WTC11 (cell line): ENCODE data around the gene SLC43A3. TPM values are rescaled to one million over a fixed set of nuclear protein-coding genes. Genes with fewer than 3 reads are reported as not detected.

Experiments
- ATAC-seq: fragments of 200-7000 bp; cut with Tn5 transposase; 2 replicates; pipeline ENCODE4 v1.10.0; 2021; ENCODE audit warnings: mild to moderate bottlenecking, moderate library complexity
- CTCF ChIA-PET: fragments of 300-600 bp; sonication (Branson Sonifier 250); formaldehyde crosslinking; loops from one replicate; lab custom pipeline; 2021; ENCODE audit warnings: antibody characterized with exemption; lab: Charles Lee
- POLR2A ChIA-PET: fragments of 350-600 bp; sonication (Branson Sonifier 250); formaldehyde crosslinking; loops from one replicate; lab custom pipeline; 2021; ENCODE audit warnings: antibody characterized with exemption; lab: Charles Lee
- DNase-seq: peaks from one replicate; pipeline ENCODE4 v3.0.0; 2021; ENCODE audit warnings: low spot score
- H3K27ac Mint-ChIP-seq: 2 replicates; pipeline ENCODE4 v1.8.0; 2021; ENCODE audit warnings: mixed read lengths
- H3K27me3 Mint-ChIP-seq: 2 replicates; pipeline ENCODE4 v1.8.0; 2021; ENCODE audit warnings: low read depth, mild to moderate bottlenecking, moderate library complexity, mixed read lengths
- H3K36me3 Mint-ChIP-seq: 2 replicates; pipeline ENCODE4 v1.8.0; 2021; ENCODE audit warnings: mixed read lengths
- H3K4me1 Mint-ChIP-seq: 2 replicates; pipeline ENCODE4 v1.8.0; 2022; ENCODE audit warnings: mixed read lengths
- H3K4me3 Mint-ChIP-seq: 2 replicates; pipeline ENCODE4 v1.8.0; 2021; ENCODE audit warnings: mild to moderate bottlenecking, moderate library complexity, mixed read lengths
- H3K9me3 Mint-ChIP-seq: 2 replicates; pipeline ENCODE4 v1.8.0; 2021; ENCODE audit warnings: mixed read lengths
- ATF2 ChIP-seq: sonication (generic); formaldehyde crosslinking; IDR thresholded peaks from 2 replicates; pipeline ENCODE4 v1.8.1; 2022; ENCODE audit warnings: low read depth, missing genetic modification reagents, borderline replicate concordance
- CBFB ChIP-seq: sonication (generic); formaldehyde crosslinking; IDR thresholded peaks from 2 replicates; pipeline ENCODE4 v1.8.1; 2022; ENCODE audit warnings: mild to moderate bottlenecking, low read depth, missing genetic modification reagents
- KAT7 ChIP-seq: sonication (generic); formaldehyde crosslinking; IDR thresholded peaks from 2 replicates; pipeline ENCODE4 v1.8.1; 2023; ENCODE audit warnings: missing genetic modification reagents, mild to moderate bottlenecking, borderline replicate concordance
- PRDM15 ChIP-seq: sonication (generic); formaldehyde crosslinking; IDR thresholded peaks from 2 replicates; pipeline ENCODE4 v1.8.0; 2022; ENCODE audit warnings: missing genetic modification reagents
- SP1 ChIP-seq: sonication (generic); formaldehyde crosslinking; conservative IDR thresholded peaks from 2 replicates; pipeline ENCODE4 v1.8.1; 2022; ENCODE audit warnings: missing genetic modification reagents
- STAT6 ChIP-seq: sonication (generic); formaldehyde crosslinking; conservative IDR thresholded peaks from 2 replicates; pipeline ENCODE4 v1.8.1; 2023; ENCODE audit warnings: mild to moderate bottlenecking, low read depth, missing genetic modification reagents, moderate library complexity
- TCF7 ChIP-seq: sonication (generic); formaldehyde crosslinking; IDR thresholded peaks from 2 replicates; pipeline ENCODE4 v1.8.0; 2022; ENCODE audit warnings: mild to moderate bottlenecking, low read depth, missing genetic modification reagents, moderate library complexity
- TEAD1 ChIP-seq: sonication (generic); formaldehyde crosslinking; IDR thresholded peaks from 2 replicates; pipeline ENCODE4 v1.8.0; 2022; ENCODE audit warnings: mild to moderate bottlenecking, missing genetic modification reagents
- USF1 ChIP-seq: sonication (generic); formaldehyde crosslinking; IDR thresholded peaks from 2 replicates; pipeline ENCODE4 v1.8.0; 2022; ENCODE audit warnings: mild to moderate bottlenecking, missing genetic modification reagents
- ZBTB43 ChIP-seq: sonication (generic); formaldehyde crosslinking; IDR thresholded peaks from 2 replicates; pipeline ENCODE4 v1.8.1; 2023; ENCODE audit warnings: mild to moderate bottlenecking, missing genetic modification reagents
- ZNF396 ChIP-seq: fragments of 250-450 bp; sonication (Bioruptor Pico); IDR thresholded peaks from 2 replicates; pipeline ENCODE4 v1.8.0; 2021; ENCODE audit warnings: mild to moderate bottlenecking, moderate library complexity, borderline replicate concordance
- total RNA-seq: library from RNA; stranded (reverse); gene quantifications from 3 replicates; pipeline ENCODE4 v1.2.3, GENCODE V29; 2021
- TF ChIP-seq, protein P1 (sequence below): sonication (generic); formaldehyde crosslinking; IDR thresholded peaks from 2 replicates; pipeline ENCODE4 v1.8.0; 2023; ENCODE audit warnings: missing genetic modification reagents, mild to moderate bottlenecking, borderline replicate concordance
- TF ChIP-seq, protein P2 (sequence below): sonication (generic); formaldehyde crosslinking; IDR thresholded peaks from 2 replicates; pipeline ENCODE4 v1.8.1; 2023; ENCODE audit warnings: mild to moderate bottlenecking, missing genetic modification reagents, moderate library complexity
- TF ChIP-seq, protein P3 (sequence below): fragments of 250-450 bp; sonication (Bioruptor Pico); IDR thresholded peaks from 2 replicates; pipeline ENCODE4 v2.1.2; 2022; ENCODE audit warnings: mild to moderate bottlenecking, moderate library complexity
- TF ChIP-seq, protein P4 (sequence below): sonication (generic); formaldehyde crosslinking; IDR thresholded peaks from 2 replicates; pipeline ENCODE4 v1.8.0; 2022; ENCODE audit warnings: mild to moderate bottlenecking, missing genetic modification reagents
- TF ChIP-seq, protein P5 (sequence below): sonication (generic); formaldehyde crosslinking; IDR thresholded peaks from 2 replicates; pipeline ENCODE4 v1.8.1; 2022; ENCODE audit warnings: mild to moderate bottlenecking, moderate library complexity, missing genetic modification reagents

Gene SLC43A3
- total RNA-seq, 1 experiment from 2014 or later = 22.6 TPM

DNA sequence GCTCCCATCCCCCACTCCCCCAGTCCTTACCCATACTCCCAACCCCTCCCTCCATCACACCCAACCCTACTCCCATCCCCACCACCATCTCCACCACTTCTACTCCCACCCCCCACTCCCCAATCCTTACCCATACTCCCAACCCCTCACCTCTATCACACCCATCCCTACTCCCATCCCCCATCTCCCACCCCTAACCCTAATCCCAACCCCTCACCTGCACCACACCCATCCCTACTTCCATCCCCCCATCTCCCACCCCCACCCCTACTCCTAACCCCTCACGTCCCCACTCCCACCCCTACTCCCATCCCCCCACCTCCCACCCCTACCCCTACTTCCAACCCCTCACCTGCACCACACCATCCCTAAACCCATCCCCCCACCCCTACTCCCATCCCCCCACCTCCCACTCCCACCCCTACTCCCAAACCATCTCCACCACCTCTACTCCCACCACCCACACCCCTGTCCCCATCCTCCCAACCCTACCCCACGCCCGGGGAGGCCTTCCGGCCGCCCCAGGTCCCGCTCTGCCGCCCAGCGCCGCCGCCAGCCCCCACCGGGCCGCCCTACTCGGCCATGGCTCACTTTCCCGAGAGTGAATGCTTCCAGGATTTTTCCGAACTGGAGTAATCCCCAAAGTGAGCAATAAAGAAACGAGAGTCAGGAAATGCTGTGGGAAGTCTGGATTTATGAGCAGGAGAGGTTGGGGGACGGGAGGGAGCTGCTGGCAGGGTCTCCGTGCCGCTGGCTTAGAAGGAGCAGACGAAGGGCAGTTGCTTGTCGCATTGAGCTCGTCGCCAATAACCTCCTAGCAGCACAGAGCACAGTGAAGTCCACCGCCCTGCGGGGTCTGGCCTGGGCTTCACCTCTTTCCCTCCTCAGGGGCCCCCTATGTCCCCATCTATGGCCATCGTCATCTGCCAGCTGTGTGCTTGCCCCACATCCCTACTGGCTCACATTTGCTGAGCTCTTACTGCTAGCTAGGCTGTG, 50.5 kb downstream of the SLC43A3 start:
- peaks cover 2% of the 10 kb centered on the region; the same call in 1 of the 2 replicates for H3K4me1 Mint-ChIP-seq
- DNase-seq (no peak), ATAC-seq (no peak)
- peak overlapping the region; percentile 51 for H3K4me3 Mint-ChIP-seq
- H3K9me3 Mint-ChIP-seq = peaks cover 6% of the 10 kb centered on the region
- H3K27ac Mint-ChIP-seq = no peak overlapping the region
- H3K27me3 Mint-ChIP-seq = peaks cover 31% of the 10 kb centered on the region
- ChIA-PET CTCF (interaction anchor here (0.9 to 2.0 kb wide), 6 partner anchors 11 to 82 kb away, joined by 3 to 11 read pairs (median 4); no protein-coding TSS in a partner anchor), POLR2A (no interaction called here)
- no peaks in the 10 kb centered on the region for H3K36me3 Mint-ChIP-seq
- no peak for TF ChIP-seq ATF2 (CRISPR knock-in tag)
- TF ChIP-seq, protein P1, sequence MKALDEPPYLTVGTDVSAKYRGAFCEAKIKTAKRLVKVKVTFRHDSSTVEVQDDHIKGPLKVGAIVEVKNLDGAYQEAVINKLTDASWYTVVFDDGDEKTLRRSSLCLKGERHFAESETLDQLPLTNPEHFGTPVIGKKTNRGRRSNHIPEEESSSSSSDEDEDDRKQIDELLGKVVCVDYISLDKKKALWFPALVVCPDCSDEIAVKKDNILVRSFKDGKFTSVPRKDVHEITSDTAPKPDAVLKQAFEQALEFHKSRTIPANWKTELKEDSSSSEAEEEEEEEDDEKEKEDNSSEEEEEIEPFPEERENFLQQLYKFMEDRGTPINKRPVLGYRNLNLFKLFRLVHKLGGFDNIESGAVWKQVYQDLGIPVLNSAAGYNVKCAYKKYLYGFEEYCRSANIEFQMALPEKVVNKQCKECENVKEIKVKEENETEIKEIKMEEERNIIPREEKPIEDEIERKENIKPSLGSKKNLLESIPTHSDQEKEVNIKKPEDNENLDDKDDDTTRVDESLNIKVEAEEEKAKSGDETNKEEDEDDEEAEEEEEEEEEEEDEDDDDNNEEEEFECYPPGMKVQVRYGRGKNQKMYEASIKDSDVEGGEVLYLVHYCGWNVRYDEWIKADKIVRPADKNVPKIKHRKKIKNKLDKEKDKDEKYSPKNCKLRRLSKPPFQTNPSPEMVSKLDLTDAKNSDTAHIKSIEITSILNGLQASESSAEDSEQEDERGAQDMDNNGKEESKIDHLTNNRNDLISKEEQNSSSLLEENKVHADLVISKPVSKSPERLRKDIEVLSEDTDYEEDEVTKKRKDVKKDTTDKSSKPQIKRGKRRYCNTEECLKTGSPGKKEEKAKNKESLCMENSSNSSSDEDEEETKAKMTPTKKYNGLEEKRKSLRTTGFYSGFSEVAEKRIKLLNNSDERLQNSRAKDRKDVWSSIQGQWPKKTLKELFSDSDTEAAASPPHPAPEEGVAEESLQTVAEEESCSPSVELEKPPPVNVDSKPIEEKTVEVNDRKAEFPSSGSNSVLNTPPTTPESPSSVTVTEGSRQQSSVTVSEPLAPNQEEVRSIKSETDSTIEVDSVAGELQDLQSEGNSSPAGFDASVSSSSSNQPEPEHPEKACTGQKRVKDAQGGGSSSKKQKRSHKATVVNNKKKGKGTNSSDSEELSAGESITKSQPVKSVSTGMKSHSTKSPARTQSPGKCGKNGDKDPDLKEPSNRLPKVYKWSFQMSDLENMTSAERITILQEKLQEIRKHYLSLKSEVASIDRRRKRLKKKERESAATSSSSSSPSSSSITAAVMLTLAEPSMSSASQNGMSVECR (CRISPR knock-in tag) = no peak
- TF ChIP-seq, protein P2, sequence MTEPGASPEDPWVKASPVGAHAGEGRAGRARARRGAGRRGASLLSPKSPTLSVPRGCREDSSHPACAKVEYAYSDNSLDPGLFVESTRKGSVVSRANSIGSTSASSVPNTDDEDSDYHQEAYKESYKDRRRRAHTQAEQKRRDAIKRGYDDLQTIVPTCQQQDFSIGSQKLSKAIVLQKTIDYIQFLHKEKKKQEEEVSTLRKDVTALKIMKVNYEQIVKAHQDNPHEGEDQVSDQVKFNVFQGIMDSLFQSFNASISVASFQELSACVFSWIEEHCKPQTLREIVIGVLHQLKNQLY = no peak
- TF ChIP-seq TEAD1 (CRISPR knock-in tag) = no peak
- TF ChIP-seq PRDM15 (CRISPR knock-in tag) = no peak
- TF ChIP-seq USF1 = no peak
- no peak for TF ChIP-seq ZBTB43 (CRISPR knock-in tag)
- TF ChIP-seq, protein P3, sequence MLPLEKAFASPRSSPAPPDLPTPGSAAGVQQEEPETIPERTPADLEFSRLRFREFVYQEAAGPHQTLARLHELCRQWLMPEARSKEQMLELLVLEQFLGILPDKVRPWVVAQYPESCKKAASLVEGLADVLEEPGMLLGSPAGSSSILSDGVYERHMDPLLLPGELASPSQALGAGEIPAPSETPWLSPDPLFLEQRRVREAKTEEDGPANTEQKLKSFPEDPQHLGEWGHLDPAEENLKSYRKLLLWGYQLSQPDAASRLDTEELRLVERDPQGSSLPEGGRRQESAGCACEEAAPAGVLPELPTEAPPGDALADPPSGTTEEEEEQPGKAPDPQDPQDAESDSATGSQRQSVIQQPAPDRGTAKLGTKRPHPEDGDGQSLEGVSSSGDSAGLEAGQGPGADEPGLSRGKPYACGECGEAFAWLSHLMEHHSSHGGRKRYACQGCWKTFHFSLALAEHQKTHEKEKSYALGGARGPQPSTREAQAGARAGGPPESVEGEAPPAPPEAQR (CRISPR knock-in tag) = no peak
- TF ChIP-seq STAT6 (CRISPR knock-in tag) = no peak
- TF ChIP-seq, protein P4, sequence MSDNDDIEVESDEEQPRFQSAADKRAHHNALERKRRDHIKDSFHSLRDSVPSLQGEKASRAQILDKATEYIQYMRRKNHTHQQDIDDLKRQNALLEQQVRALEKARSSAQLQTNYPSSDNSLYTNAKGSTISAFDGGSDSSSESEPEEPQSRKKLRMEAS (CRISPR knock-in tag) = no peak
- TF ChIP-seq TCF7 (CRISPR knock-in tag) = no peak
- TF ChIP-seq SP1 (CRISPR knock-in tag) = no peak
- no peak for TF ChIP-seq CBFB (CRISPR knock-in tag)
- TF ChIP-seq KAT7 (CRISPR knock-in tag) = no peak
- no peak for TF ChIP-seq ZNF396 (CRISPR knock-in tag)
- TF ChIP-seq, protein P5, sequence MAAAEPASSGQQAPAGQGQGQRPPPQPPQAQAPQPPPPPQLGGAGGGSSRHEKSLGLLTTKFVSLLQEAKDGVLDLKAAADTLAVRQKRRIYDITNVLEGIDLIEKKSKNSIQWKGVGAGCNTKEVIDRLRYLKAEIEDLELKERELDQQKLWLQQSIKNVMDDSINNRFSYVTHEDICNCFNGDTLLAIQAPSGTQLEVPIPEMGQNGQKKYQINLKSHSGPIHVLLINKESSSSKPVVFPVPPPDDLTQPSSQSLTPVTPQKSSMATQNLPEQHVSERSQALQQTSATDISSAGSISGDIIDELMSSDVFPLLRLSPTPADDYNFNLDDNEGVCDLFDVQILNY = no peak
